Endothelial cell of umbilical vein (primary cell): ENCODE results near the gene KCNJ3. TPM values are rescaled to one million over a fixed set of nuclear protein-coding genes. Genes with fewer than 3 reads are reported as not detected.

ENCODE experiments used
- BruUV-seq: library from RNA; stranded (reverse); fragments of 400-500 nt; replicated peaks from 2 replicates; lab custom pipeline; 2021; lab: Mats Ljungman, UMichigan
- CTCF ChIA-PET: fragments of 300-600, 350-600 bp; sonication (Branson Sonifier 250); formaldehyde crosslinking; loops from one replicate; lab custom pipeline; 2021; ENCODE audit warnings: antibody characterized with exemption, inconsistent platforms; lab: Charles Lee
- POLR2A ChIA-PET: fragments of 300-600, 350-600 bp; sonication (Branson Sonifier 250); formaldehyde crosslinking; loops from one replicate; lab custom pipeline; 2021; ENCODE audit warnings: antibody characterized with exemption, inconsistent platforms; lab: Charles Lee
- DNase-seq: peaks from one replicate; pipeline ENCODE4 v3.0.0-alpha.2; 2011; ENCODE audit warnings: low read depth, low spot score
- FAIRE-seq: peaks from 2 replicates; lab custom pipeline; 2011; peaks lifted over from hg19 to GRCh38; lab: Jason Lieb, UNC
- H2AFZ ChIP-seq: 2 replicates; pipeline ENCODE4 v1.6.0; 2012; ENCODE audit warnings: low read depth, low read length, control low read depth, inconsistent platforms
- H3K27ac ChIP-seq: 2 replicates; pipeline ENCODE4 v1.5.1; 2011; ENCODE audit warnings: low read depth, mild to moderate bottlenecking, control low read depth, low read length, moderate library complexity; ENCODE audit not compliant: insufficient read depth
- H3K27me3 ChIP-seq, 2 experiments: 2 replicates each; pipeline versions ENCODE4 v1.6.0 to v1.6.1; 2011; ENCODE audit warnings: low read length in 2 of 2, mixed read lengths in 1 of 2; ENCODE audit not compliant: control insufficient read depth in 2 of 2, insufficient read depth in 2 of 2
- H3K36me3 ChIP-seq, 2 experiments: 2 replicates in 1 of 2; 3 replicates in 1 of 2; pipeline ENCODE4 v1.5.1; 2011; ENCODE audit warnings: low read length in 2 of 2, mild to moderate bottlenecking in 1 of 2, moderate library complexity in 1 of 2; ENCODE audit not compliant: control insufficient read depth in 2 of 2, insufficient read depth in 2 of 2; ENCODE audit errors: extremely low read depth in 1 of 2
- H3K4me1 ChIP-seq: 3 replicates; pipeline ENCODE4 v1.5.1; 2011; ENCODE audit warnings: mild to moderate bottlenecking, low read length; ENCODE audit not compliant: control insufficient read depth, insufficient read depth; ENCODE audit errors: extremely low read depth
- H3K4me2 ChIP-seq: 2 replicates; pipeline ENCODE4 v1.6.1; 2011; ENCODE audit warnings: low read length, control low read depth, mixed read lengths; ENCODE audit not compliant: insufficient read depth
- H3K4me3 ChIP-seq, 3 experiments: fragments of 200-600 bp in 1 of 3; sonication (generic), shearing (Covaris generic) in 1 of 3; replicated peaks in 1 of 3; 2 replicates each; pipeline ENCODE4 v1.5.1; 2011 to 2016; ENCODE audit warnings: control low read depth in 3 of 3, low read length in 3 of 3, mild to moderate bottlenecking in 2 of 3, inconsistent platforms in 1 of 3, low read depth in 1 of 3, moderate library complexity in 1 of 3; ENCODE audit not compliant: insufficient read depth in 1 of 3
- H3K79me2 ChIP-seq: 2 replicates; pipeline ENCODE4 v1.6.0; 2012; ENCODE audit warnings: low read length, inconsistent platforms; ENCODE audit not compliant: control insufficient read depth, insufficient read depth
- H3K9ac ChIP-seq: replicated peaks from 2 replicates; pipeline ENCODE3; 2011; ENCODE audit warnings: low read length, control low read depth; ENCODE audit not compliant: insufficient read depth; ENCODE audit errors: extremely low read depth
- H3K9me1 ChIP-seq: replicated peaks from 3 replicates; pipeline ENCODE4 v1.6.0; 2011; ENCODE audit warnings: mild to moderate bottlenecking, low read length; ENCODE audit not compliant: control insufficient read depth, insufficient read depth; ENCODE audit errors: extremely low read depth
- H3K9me3 ChIP-seq: replicated peaks from 2 replicates; pipeline ENCODE4 v1.5.1; 2012; ENCODE audit warnings: low read length, inconsistent platforms; ENCODE audit not compliant: control insufficient read depth, insufficient read depth
- H4K20me1 ChIP-seq: replicated peaks from 2 replicates; pipeline ENCODE3; 2011; ENCODE audit warnings: mild to moderate bottlenecking, low read length; ENCODE audit not compliant: control insufficient read depth, insufficient read depth; ENCODE audit errors: extremely low read depth
- EZH2 ChIP-seq: IDR thresholded peaks from 2 replicates; pipeline ENCODE4 v1.6.1; 2012; ENCODE audit warnings: borderline replicate concordance, low read depth, mild to moderate bottlenecking, moderate library complexity, low read length, inconsistent platforms; ENCODE audit not compliant: severe bottlenecking
- FOS ChIP-seq: IDR thresholded peaks from 2 replicates; pipeline ENCODE4 v1.6.1; 2011; ENCODE audit warnings: mild to moderate bottlenecking, low read length, moderate library complexity, borderline replicate concordance; ENCODE audit not compliant: insufficient read depth
- GATA2 ChIP-seq: IDR thresholded peaks from 2 replicates; pipeline ENCODE4 v1.7.0; 2011; ENCODE audit warnings: low read depth, mild to moderate bottlenecking, moderate library complexity, mixed read lengths, low read length; ENCODE audit not compliant: insufficient read length, insufficient read depth
- JUN ChIP-seq: IDR thresholded peaks from 2 replicates; pipeline ENCODE4 v1.6.1; 2011; ENCODE audit warnings: borderline replicate concordance, low read depth; ENCODE audit not compliant: insufficient read length, insufficient read depth
- MYC ChIP-seq: IDR thresholded peaks from one replicate; pipeline ENCODE4 v1.6.1; 2011; ENCODE audit warnings: mild to moderate bottlenecking, low read depth, low read length
- POLR2A ChIP-seq: IDR thresholded peaks from 2 replicates; pipeline ENCODE4 v1.6.1; 2012; ENCODE audit warnings: low read depth, mild to moderate bottlenecking, control low read depth, low read length
- POLR2AphosphoS5 ChIP-seq: IDR thresholded peaks from 2 replicates; pipeline ENCODE4 v1.6.1; 2012; ENCODE audit warnings: low read depth, mild to moderate bottlenecking, control low read depth, low read length, moderate library complexity; ENCODE audit not compliant: insufficient read depth
- dilution Hi-C: fragments of 300-500 bp; cut with MboI; formaldehyde crosslinking; loops from one replicate; pipeline ENCODE4 v1.15.0; 2019; ENCODE audit warnings: low sequenced_read_pairs; ENCODE audit not compliant: extremely low pct_ligation_motif_present
- intact Hi-C: fragments of 100-400 bp; cut with micrococcal nuclease; formaldehyde crosslinking; loops from one replicate; pipeline ENCODE4 v1.10.0; 2022
- polyA plus RNA-seq, 4 experiments: library from polyadenylated mRNA; depleted of rRNA in 3 of 4; stranded (reverse) in 3 of 4; unstranded in 1 of 4; fragments of >200 nt; gene quantifications; 2 replicates each; pipeline versions ENCODE4 v1.2.1 to v1.2.3, GENCODE V29; 2011 to 2012; ENCODE audit warnings: missing spikeins in 1 of 4
- total RNA-seq: library from RNA; stranded (reverse); gene quantifications from 2 replicates; pipeline ENCODE4 v1.2.3, GENCODE V29; 2021
- TF ChIP-seq, protein P1 (sequence below): IDR thresholded peaks from 2 replicates; pipeline ENCODE4 v1.6.1; 2011; ENCODE audit not compliant: insufficient read depth, insufficient read length
- TF ChIP-seq, protein P2 (sequence below), 2 donors: IDR thresholded peaks; 1 replicate in 1 of 2; 2 replicates in 1 of 2; pipeline ENCODE4 v1.5.1; 2011; ENCODE audit warnings: low read length in 2 of 2, mild to moderate bottlenecking in 2 of 2, moderate library complexity in 2 of 2, control low read depth in 1 of 2, inconsistent platforms in 1 of 2, low read depth in 1 of 2; ENCODE audit not compliant: insufficient read depth in 1 of 2; ENCODE audit errors: extremely low read depth in 1 of 2

KCNJ3 gene
- total and polyA plus RNA-seq, 2 donors (not counting 3 experiments of a cell fraction or from before 2014, with no cell fraction given), result not detected

DNA sequence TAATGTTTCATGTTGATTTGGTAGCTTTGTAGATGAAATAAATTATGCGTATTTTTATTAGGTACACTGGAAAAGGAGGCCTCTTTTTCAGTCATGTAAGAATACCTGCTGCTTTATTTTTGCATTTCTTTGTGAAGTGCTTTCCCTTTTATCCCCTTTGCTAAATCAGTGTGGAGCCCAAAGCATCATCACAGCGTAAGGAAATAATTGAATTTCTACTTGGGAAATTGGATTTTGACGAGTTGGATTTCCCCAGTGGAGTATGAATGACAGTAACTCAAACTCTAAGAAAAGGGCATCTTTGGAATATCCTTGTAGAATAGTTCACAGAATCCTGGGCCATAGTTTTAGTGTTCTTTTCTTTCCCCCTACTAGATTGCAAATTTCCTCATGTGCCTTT, 97.2 kb downstream of the KCNJ3 start:
- dilution Hi-C loops, result no loop called here
- BruUV-seq, result no TSS peak
- POLR2A ChIA-PET, result no interaction called here

More for the DNA sequence above, 97.2 kb downstream of the KCNJ3 start:
- Histone ChIP-seq H3K4me2 (no peak overlapping the region), H3K79me2 (no peaks in the 10 kb centered on the region), H3K27ac (no peak overlapping the region), H2AFZ (no peak overlapping the region), H3K9me1 (no peaks in the 10 kb centered on the region), H4K20me1 (no peaks in the 10 kb centered on the region), H3K36me3 (no peaks in the 10 kb centered on the region), H3K9me3 (no peaks in the 10 kb centered on the region), H3K4me1 (no peaks in the 10 kb centered on the region), H3K9ac (no peak overlapping the region), H3K4me3 (no peak overlapping the region), H3K27me3 (no peaks in the 10 kb centered on the region)
- DNase-seq (no peak), FAIRE-seq (no peak)
- intact Hi-C loops, result no loop called here
- CTCF ChIA-PET, result no interaction called here
- TF ChIP-seq POLR2AphosphoS5 (no peak), MYC (no peak), JUN (no peak), FOS (no peak), GATA2 (no peak), POLR2A (no peak), EZH2 (no peak)
- TF ChIP-seq, protein P1, sequence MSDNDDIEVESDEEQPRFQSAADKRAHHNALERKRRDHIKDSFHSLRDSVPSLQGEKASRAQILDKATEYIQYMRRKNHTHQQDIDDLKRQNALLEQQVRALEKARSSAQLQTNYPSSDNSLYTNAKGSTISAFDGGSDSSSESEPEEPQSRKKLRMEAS, result no peak
- TF ChIP-seq, protein P2, sequence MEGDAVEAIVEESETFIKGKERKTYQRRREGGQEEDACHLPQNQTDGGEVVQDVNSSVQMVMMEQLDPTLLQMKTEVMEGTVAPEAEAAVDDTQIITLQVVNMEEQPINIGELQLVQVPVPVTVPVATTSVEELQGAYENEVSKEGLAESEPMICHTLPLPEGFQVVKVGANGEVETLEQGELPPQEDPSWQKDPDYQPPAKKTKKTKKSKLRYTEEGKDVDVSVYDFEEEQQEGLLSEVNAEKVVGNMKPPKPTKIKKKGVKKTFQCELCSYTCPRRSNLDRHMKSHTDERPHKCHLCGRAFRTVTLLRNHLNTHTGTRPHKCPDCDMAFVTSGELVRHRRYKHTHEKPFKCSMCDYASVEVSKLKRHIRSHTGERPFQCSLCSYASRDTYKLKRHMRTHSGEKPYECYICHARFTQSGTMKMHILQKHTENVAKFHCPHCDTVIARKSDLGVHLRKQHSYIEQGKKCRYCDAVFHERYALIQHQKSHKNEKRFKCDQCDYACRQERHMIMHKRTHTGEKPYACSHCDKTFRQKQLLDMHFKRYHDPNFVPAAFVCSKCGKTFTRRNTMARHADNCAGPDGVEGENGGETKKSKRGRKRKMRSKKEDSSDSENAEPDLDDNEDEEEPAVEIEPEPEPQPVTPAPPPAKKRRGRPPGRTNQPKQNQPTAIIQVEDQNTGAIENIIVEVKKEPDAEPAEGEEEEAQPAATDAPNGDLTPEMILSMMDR (IDR thresholded peaks at IDR 0.05; ENCODE audit: extremely low read depth in 1 of 2, insufficient read depth in 1 of 2, low read depth in 1 of 2, low read length in 2 of 2), result no peak
